HFFc6 (cell line): ENCODE results near the gene VPS51. TPM values are rescaled to one million over a fixed set of nuclear protein-coding genes. Genes with fewer than 3 reads are reported as not detected.
A peak's percentile ranks its signal among the peaks of the same experiment; 100 is the strongest.

Experiments used
- DNase-seq: peaks from one replicate; pipeline ENCODE4 v3.0.0-alpha.2; 2018
- H3K27ac Mint-ChIP-seq: 2 replicates; pipeline ENCODE4 v1.8.0; 2020; ENCODE audit warnings: mild to moderate bottlenecking, mixed read lengths
- H3K27me3 Mint-ChIP-seq: 2 replicates; pipeline ENCODE4 v1.8.0; 2021; ENCODE audit warnings: mild to moderate bottlenecking, moderate library complexity, mixed read lengths; ENCODE audit not compliant: insufficient read depth
- H3K36me3 Mint-ChIP-seq: 2 replicates; pipeline ENCODE4 v1.8.0; 2021; ENCODE audit warnings: low read depth, mixed read lengths
- H3K4me1 Mint-ChIP-seq: 2 replicates; pipeline ENCODE4 v1.8.0; 2020; ENCODE audit warnings: low read depth, mixed read lengths
- H3K4me3 Mint-ChIP-seq: 2 replicates; pipeline ENCODE4 v1.8.0; 2020; ENCODE audit warnings: mild to moderate bottlenecking, moderate library complexity, mixed read lengths
- H3K9me3 Mint-ChIP-seq: 2 replicates; pipeline ENCODE4 v1.8.0; 2020; ENCODE audit warnings: mild to moderate bottlenecking, mixed read lengths
- total RNA-seq, 6 experiments: library from RNA; stranded (reverse); fragmentation: NEBNext Ultra II Directional; extraction: Animal tissue kit (Norgen Biotek cat#: 25700); gene quantifications; 2 replicates in 1 of 6; 3 replicates in 5 of 6; pipeline ENCODE4 v1.2.3, GENCODE V29; 2021
- TF ChIP-seq, protein P1 (sequence below): fragments of 200-600 bp; sonication (generic); IDR thresholded peaks from 2 replicates; pipeline ENCODE4 v1.5.0; 2021; ENCODE audit warnings: antibody characterized with exemption, mild to moderate bottlenecking

The VPS51 gene
- total RNA-seq, 6 experiments from 2014 or later = 61.2 to 90.1 (median 79.4) TPM

DNA sequence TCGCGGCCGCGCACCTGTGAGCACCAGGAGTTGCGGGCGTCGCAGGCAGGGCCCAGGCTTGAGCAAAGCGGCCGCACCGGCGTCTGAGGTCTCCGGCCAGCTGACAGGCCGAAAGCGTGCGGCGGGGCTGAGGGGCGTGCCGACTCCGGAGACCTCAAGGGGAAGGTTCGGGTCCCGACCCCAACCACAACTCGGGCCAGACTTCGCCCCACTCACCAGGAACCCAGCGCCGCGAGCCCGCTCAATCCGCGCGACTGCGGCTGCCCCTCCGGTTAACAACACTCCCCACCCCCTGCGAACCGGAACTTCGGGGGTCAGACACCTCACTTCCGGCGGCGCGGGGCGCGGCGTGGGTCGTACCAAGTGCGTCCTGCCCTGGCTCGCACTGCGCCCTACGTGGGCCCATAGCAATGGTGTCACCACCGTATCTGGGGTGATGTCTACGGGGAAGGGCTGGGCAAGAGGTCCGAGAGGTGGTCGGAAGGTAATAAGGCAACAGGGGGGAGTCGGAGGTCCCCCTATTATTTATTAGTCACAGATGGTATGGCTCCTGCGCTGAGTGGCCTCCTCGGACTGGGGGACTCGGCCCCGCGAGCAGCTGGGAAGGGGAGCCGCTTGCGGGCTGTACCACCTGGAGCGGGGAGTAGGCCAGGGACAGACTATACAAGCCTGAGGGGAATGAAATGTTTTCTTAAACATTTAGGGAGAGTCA is 38.4 kb downstream of the VPS51 start, which contains the start of gene SYVN1:
Gene SYVN1, minus strand, starts transcription at position 280 of the 712 bp plus-strand sequence. CDS start 918 bp downstream, outside the sequence.
- no peaks in the 10 kb centered on the region for H3K9me3 Mint-ChIP-seq
- peak; percentile 75 for DNase-seq

DNA sequence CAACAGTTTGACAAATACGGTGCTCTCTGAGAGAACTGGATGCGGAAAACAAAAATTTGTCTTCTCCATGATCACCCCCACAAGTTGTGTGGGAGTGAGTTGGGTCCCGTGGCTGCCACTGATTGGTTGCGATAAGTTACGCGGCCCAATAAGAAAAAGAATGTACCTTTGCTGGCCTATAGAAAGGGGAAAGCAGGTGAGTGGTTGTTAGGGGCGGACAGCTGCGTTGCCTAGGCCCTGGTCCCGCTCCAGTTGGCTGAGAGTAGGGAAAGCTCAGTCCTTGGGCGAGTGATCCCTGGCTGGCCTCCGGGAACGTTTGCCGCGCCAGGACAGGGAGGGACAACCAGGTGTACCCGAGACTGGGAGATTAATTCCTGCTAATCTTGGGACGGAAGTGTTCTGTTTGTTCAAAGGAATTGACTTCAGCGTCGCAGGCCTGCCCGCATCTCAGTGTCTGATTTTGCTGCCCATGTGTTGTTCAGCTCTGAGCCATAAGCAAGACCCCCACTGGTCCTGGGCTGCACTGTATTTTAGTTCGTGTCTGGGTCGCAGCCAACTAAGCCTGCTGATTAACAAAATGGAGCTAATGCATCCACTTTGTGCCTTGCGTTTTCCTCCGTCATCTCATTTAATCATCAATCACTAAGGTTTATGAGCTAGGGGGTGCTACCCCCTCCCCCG is 39.1 kb downstream of the VPS51 start:
- peak; percentile 96 for DNase-seq
- peaks cover 26% of the 10 kb centered on the region for H3K4me1 Mint-ChIP-seq
- H3K4me3 Mint-ChIP-seq = peak overlapping the region; percentile 100
- TF ChIP-seq, protein P1, sequence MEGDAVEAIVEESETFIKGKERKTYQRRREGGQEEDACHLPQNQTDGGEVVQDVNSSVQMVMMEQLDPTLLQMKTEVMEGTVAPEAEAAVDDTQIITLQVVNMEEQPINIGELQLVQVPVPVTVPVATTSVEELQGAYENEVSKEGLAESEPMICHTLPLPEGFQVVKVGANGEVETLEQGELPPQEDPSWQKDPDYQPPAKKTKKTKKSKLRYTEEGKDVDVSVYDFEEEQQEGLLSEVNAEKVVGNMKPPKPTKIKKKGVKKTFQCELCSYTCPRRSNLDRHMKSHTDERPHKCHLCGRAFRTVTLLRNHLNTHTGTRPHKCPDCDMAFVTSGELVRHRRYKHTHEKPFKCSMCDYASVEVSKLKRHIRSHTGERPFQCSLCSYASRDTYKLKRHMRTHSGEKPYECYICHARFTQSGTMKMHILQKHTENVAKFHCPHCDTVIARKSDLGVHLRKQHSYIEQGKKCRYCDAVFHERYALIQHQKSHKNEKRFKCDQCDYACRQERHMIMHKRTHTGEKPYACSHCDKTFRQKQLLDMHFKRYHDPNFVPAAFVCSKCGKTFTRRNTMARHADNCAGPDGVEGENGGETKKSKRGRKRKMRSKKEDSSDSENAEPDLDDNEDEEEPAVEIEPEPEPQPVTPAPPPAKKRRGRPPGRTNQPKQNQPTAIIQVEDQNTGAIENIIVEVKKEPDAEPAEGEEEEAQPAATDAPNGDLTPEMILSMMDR = no peak
- no peaks in the 10 kb centered on the region for H3K9me3 Mint-ChIP-seq
- peaks cover 6% of the 10 kb centered on the region; the same call in 1 of the 2 replicates for H3K27me3 Mint-ChIP-seq
- peak overlapping the region; percentile 99 for H3K27ac Mint-ChIP-seq
- H3K36me3 Mint-ChIP-seq = peaks cover 17% of the 10 kb centered on the region

More for the DNA sequence above, 38.4 kb downstream of the VPS51 start, which contains the start of gene SYVN1:
- Mint-ChIP-seq H3K27me3 (0 out of 2 replicates have a peak, but pooled peaks cover 3% of the 10 kb centered on the region), H3K4me3 (peak within 1 kb of the TSS; percentile 100), H3K4me1 (peaks cover 26% of the 10 kb centered on the region), H3K27ac (peak within 1 kb of the TSS; percentile 99), H3K36me3 (peaks cover 17% of the 10 kb centered on the region)
- TF ChIP-seq, protein P1 = no peak

- H3K9me3 Mint-ChIP-seq = no peaks in the 10 kb centered on the region
- peaks cover 26% of the 10 kb centered on the region for H3K4me1 Mint-ChIP-seq
- H3K27me3 Mint-ChIP-seq = peaks cover 6% of the 10 kb centered on the region; the same call in 1 of the 2 replicates
- peak overlapping the region; percentile 99 for H3K27ac Mint-ChIP-seq
- H3K4me3 Mint-ChIP-seq = peak overlapping the region; percentile 100
- no peak for DNase-seq
- peaks cover 17% of the 10 kb centered on the region for H3K36me3 Mint-ChIP-seq
- TF ChIP-seq, protein P1 = no peak
Observed at GRCh38 chr11:65135633-65136145, 39.7 kb downstream of the VPS51 start.

DNA sequence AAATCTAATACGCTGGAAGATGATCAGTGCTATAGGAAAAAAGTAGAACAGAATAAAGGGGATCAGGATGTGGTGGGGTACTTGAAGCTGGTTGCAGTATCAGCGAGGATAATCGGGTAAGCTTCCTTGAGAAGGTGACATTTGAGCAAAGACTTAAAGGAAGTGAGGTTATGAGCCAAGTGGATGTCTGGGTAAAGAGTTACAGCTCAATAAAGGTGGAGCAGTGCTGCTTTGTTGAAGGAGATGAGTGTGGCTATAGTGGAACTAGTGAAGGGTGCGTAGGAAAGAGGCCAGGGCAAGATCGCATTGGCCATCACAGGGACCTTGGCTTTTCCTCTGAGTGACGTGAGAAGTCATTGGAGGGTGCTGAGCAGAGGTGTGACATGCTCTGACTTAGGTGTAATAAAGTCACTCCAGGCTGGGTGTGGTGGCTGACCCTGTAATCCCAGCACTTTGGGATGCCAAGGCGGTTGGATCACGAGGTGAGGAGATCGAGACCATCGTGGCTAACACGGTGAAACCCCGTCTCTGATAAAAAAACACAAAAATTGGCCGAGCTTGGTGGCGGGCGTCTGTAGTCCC is 40.6 kb downstream of the VPS51 start:
- no peak overlapping the region for H3K4me3 Mint-ChIP-seq
- H3K27me3 Mint-ChIP-seq = peaks cover 6% of the 10 kb centered on the region
- peaks cover 12% of the 10 kb centered on the region; the same call in 1 of the 2 replicates for H3K36me3 Mint-ChIP-seq
- H3K9me3 Mint-ChIP-seq = no peaks in the 10 kb centered on the region
- H3K27ac Mint-ChIP-seq = no peak overlapping the region
- DNase-seq = no peak
- TF ChIP-seq, protein P1 = no peak
- peaks cover 26% of the 10 kb centered on the region for H3K4me1 Mint-ChIP-seq

- H3K27me3 Mint-ChIP-seq = peaks cover 24% of the 10 kb centered on the region
- H3K27ac Mint-ChIP-seq = no peak overlapping the region
- H3K9me3 Mint-ChIP-seq = no peaks in the 10 kb centered on the region
- no peaks in the 10 kb centered on the region for H3K4me1 Mint-ChIP-seq
- no peak for DNase-seq
- H3K4me3 Mint-ChIP-seq = no peak overlapping the region
- TF ChIP-seq, protein P1 = no peak
- H3K36me3 Mint-ChIP-seq = no peaks in the 10 kb centered on the region
Observed at GRCh38 chr11:65141896-65142494, 46.0 kb downstream of the VPS51 start.
